ENCODE measurements around the gene TATDN2. TPM values are rescaled to one million over a fixed set of nuclear protein-coding genes. Genes with fewer than 3 reads are reported as not detected.
"Not testable (repeated sequence)": the region's sequence is repeated elsewhere in the genome, so short reads cannot be mapped to it uniquely, and the experiment has no call there.

Gene TATDN2
- total RNA-seq, 1 donor from 2014 or later: 76.8 TPM

- intact Hi-C loops (cut with micrococcal nuclease): no loop called here
These were observed 40.3 kb downstream of the TATDN2 start for GRCh38 chr3:10288575-10288960.

- intact Hi-C loops (cut with micrococcal nuclease): no loop called here
These were observed 40.8 kb downstream of the TATDN2 start for GRCh38 chr3:10289077-10289476.

DNA sequence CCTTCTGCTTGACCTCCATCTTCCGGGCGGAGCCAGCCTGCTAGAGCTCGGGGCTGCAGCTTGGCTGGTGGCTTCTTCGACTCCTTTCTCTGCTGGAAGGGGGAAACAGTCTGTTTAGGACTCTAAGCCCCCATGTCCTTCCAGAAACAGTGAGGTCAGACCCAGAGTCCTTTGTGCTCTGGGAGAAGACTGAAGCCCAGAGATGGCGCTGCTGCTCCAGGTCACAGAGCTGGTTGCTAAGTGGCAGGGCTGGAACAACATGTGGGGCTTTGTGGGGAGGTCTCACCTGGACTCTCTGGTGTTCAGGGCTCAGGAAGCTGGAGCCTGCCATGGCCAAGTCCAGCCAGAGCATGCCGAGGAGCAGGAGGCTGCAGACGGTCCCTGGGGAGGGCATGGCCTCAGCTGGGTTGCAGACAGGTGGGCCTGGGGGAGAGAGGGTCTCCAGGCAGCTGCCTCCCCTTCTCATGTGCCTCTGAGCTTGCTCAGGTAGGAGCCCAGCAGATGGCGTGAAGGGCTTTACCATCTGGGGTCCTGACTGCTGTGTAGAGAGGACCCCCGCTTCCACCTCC, 41.6 kb downstream of the TATDN2 start:
- intact Hi-C loops (cut with micrococcal nuclease): no loop called here

GRCh38 chr3:10290481-10291176, 42.4 kb downstream of the TATDN2 start:
- intact Hi-C loops (cut with micrococcal nuclease): no loop called here

DNA sequence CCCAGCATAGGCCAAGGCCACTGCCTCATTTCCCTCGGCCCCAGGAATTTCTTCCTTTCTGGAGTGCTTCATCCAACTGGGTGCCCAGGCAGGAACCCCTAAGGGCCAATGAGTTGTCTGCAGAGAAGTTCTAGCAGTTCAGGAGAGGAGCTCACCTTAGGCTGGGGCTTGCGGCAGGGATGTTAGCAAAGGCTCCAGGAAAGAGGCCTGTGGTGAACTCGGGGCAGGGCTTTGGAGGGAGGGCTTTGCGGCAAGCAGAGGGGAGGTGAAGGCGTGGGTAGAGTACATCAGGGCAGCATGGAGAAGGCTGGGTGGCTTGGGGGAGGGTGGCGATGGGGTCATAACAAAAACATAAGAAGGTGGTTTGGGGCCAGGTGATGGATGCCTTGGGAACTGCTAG, 43.4 kb downstream of the TATDN2 start:
- intact Hi-C loops (cut with micrococcal nuclease): no loop called here

GRCh38 chr3:10292505-10293419, 44.5 kb downstream of the TATDN2 start, which contains the start of gene GHRL:
Gene GHRL, minus strand, starts transcription at chr3:10292947. Its CDS starts 2,767 bp downstream, at chr3:10290180.
- intact Hi-C loops (cut with micrococcal nuclease): no loop called here

GRCh38 chr3:10294030-10294586, 45.8 kb downstream of the TATDN2 start:
- intact Hi-C loops (cut with micrococcal nuclease): no loop called here

DNA sequence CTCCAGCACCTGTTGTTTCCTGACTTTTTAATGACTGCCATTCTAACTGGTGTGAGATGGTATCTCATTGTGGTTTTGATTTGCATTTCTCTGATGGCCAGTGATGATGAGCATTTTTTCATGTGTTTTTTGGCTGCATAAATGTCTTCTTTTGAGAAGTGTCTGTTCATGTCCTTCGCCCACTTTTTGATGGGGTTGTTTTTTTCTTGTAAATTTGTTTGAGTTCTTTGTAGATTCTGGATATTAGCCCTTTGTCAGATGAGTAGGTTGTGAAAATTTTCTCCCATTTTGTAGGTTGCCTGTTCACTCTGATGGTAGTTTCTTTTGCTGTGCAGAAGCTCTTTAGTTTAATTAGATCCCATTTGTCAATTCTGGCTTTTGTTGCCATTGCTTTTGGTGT, 49.8 kb downstream of the TATDN2 start:
- intact Hi-C loops (cut with micrococcal nuclease): not testable (repeated sequence)

DNA sequence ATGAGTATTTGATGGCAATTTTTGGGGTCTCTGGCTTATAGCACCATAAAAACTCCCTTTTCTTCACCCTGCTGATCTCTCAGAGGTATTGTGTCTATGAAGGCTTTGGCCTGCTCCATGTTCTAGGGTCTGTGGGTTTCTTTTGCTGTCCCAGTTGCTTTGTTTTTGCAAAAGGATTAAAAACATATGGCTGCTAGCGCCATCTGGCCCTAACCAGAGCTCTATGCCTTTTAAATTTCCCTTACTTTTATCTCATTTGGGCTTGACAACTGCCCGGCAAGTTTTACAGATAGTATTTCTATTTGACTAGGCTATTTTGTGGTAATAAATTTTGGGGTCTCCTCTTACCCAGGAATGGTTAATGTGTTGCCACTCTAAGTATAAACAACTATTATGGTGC, 50.9 kb downstream of the TATDN2 start:
- intact Hi-C loops (cut with micrococcal nuclease): no loop called here

GRCh38 chr3:10299679-10300078, 51.4 kb downstream of the TATDN2 start:
- intact Hi-C loops (cut with micrococcal nuclease): no loop called here

DNA sequence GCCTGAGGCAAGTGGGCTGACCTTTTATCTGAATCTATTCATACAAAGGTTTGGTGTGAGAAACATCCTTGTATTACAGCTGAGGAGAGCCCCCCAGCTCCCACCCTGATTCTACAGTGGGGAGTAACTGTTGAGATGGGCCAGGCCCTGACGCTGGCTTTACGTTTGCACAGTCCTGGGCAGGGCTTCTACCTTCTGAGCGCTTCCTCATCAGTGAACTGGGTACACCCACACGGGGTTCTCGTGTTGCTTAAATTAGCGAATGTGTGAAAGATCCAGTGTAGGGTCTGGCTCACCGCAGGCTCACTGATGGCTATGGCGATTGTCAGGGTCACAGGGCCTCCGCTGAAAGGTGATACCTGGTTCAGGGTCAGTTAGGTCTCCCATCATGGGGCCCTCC, 51.8 kb downstream of the TATDN2 start:
- intact Hi-C loops (cut with micrococcal nuclease): no loop called here

- intact Hi-C loops (cut with micrococcal nuclease): no loop called here
These were observed 54.8 kb downstream of the TATDN2 start for GRCh38 chr3:10303105-10303504.

- intact Hi-C loops (cut with micrococcal nuclease): no loop called here
These were observed 55.5 kb downstream of the TATDN2 start for GRCh38 chr3:10303785-10304184.

GRCh38 chr3:10304905-10305304, 56.6 kb downstream of the TATDN2 start:
- intact Hi-C loops (cut with micrococcal nuclease): no loop called here

DNA sequence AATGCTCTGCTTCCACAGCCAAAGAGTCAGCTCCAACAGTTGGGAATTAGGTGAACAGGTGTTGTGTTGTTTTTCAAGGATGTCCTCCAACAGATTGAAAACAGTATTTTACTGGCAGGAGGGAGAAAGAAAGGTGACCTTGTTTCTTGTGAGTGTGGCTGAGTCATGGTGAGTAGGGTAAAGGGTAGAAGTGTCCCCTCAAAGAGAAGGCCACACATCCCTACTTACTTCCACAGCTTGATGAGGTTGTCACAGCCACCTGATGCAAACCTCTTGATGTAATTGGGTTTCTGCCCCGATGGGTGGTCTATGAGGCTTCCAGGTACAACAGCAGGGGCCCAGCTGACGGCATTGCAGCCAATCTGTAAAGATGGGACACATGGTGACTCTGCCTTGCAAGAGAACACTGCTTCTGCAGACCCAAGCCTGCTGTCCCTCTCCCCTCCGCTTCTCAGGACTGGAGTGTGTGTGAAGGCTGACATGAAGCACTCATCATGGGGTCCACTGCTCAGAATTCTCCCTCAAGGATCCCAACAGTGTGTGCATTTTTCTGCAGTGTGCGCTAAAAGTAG, 57.2 kb downstream of the TATDN2 start:
- intact Hi-C loops (cut with micrococcal nuclease): no loop called here

DNA sequence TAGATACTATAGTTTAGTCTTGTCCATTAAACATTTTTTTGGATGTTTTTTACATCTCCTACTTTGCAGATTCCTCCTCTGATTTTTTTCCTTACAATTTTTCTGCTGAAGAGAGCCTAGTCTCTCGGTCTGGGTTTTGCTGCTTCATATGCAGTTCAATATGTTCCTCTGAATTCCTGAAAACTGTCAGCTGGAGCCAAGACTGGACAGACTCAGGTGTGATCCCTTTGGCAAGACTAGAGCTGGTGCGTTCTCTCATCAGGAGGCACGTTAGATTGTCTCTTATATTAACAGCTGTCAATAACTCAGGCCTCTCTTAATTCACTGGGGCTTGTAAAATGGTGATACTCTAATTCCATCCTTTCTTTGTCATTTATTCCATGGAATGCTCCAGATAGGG, 57.9 kb downstream of the TATDN2 start:
- intact Hi-C loops (cut with micrococcal nuclease): no loop called here

GRCh38 chr3:10308678-10309077, 60.4 kb downstream of the TATDN2 start:
- intact Hi-C loops (cut with micrococcal nuclease): no loop called here

DNA sequence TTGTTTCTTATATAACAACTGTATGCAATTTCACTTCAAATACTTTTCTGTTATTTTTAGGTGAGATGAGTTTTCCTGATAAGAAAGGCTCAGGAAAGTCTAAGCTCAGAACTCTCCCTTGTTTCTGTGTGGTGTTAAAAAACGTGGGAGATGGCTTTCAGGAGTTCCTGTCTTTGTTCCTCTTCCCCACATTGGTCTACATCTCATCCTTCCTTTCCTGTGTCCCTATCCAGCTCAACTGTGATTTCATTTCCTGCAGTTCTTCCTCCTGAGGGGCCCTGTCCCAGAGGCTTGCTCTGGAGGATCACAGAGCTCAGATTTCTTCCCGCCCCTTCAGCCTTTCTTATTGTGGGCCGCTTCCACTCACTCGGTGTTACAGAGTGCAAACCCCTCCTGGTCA, 61.5 kb downstream of the TATDN2 start:
- intact Hi-C loops (cut with micrococcal nuclease): no loop called here

- intact Hi-C loops (cut with micrococcal nuclease): no loop called here
These were observed 62.3 kb downstream of the TATDN2 start for GRCh38 chr3:10310578-10310977.

- intact Hi-C loops (cut with micrococcal nuclease): no loop called here
These were observed 63.5 kb downstream of the TATDN2 start for GRCh38 chr3:10311710-10312109.

- intact Hi-C loops (cut with micrococcal nuclease): no loop called here
These were observed 64.1 kb downstream of the TATDN2 start for GRCh38 chr3:10312391-10312790.

- intact Hi-C loops (cut with micrococcal nuclease): no loop called here
These were observed 64.6 kb downstream of the TATDN2 start for GRCh38 chr3:10312861-10313260.

Measured in T-helper 2 cell treated with Interferon-gamma antibody and Interleukin-4, amounts not matched to agents 100 ng/mL and 5 ng/mL, for 36 hours (primary cell).